ENCODE data around the gene PPM1L.
A peak's percentile ranks its signal among the peaks of the same experiment; 100 is the strongest.
"Not testable (repeated sequence)": the region's sequence is repeated elsewhere in the genome, so short reads cannot be mapped to it uniquely, and the experiment has no call there.

Gene PPM1L

GRCh38 chr3:160755776-160756304 is at the start of gene PPM1L:
Gene PPM1L (plus strand): TSS chr3:160756231.
- no peak for TF ChIP-seq CTCF (IDR thresholded peaks at IDR 0.05; ENCODE audit: insufficient read depth, low read length, poor library complexity, severe bottlenecking)
- DNase-seq (ENCODE audit: extremely low read depth, insufficient read length) = no peak
- peaks cover 2% of the 10 kb centered on the region for H3K27me3 ChIP-seq (replicated peaks; ENCODE audit: control insufficient read depth, insufficient read depth, low read length)
- H3K4me3 ChIP-seq (replicated peaks; ENCODE audit: low read depth, low read length) = peak within 1 kb of the TSS; percentile 65
- H3K36me3 ChIP-seq (ENCODE audit: control insufficient read depth, insufficient read depth, low read length) = no peaks in the 10 kb centered on the region

DNA sequence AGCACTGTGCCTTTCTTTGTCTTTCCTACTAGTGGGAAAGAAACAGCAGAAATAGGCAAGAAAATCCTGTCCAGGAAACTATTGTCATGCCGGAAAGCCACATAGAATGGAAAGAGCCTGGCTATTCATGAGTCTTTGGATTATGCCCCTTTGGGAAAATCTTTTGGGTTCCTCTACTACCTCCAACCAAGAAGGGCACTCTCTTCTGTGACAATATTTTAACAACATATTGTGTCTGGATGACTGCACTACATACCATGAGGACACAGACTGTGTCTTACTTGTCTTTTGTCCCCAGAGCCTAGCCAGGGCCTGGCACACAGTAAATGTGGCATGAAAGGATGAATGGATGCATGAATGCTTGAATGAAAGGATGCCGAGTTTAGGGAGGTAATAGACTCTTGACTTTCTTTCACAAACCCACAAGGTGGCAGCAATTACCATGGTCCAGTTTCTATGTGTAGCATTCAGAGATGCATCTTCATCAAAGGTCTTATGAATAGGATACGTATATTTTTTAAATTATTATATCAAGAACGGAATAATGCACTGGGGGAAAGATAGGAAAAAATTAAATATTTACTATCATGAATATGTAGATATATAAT is 48.7 kb upstream of the PPM1L start:
- Histone ChIP-seq H3K4me3 (replicated peaks; ENCODE audit: low read depth, low read length) (no peak overlapping the region), H3K36me3 (ENCODE audit: control insufficient read depth, insufficient read depth, low read length) (no peaks in the 10 kb centered on the region), H3K27me3 (replicated peaks; ENCODE audit: control insufficient read depth, insufficient read depth, low read length) (no peaks in the 10 kb centered on the region; the same call in 1 of the 2 replicates)
- no peak for DNase-seq (ENCODE audit: extremely low read depth, insufficient read length)
- peak; percentile 42 for TF ChIP-seq CTCF (IDR thresholded peaks at IDR 0.05; ENCODE audit: insufficient read depth, low read length, poor library complexity, severe bottlenecking)

- Histone ChIP-seq H3K36me3 (ENCODE audit: control insufficient read depth, insufficient read depth, low read length) (no peaks in the 10 kb centered on the region), H3K4me3 (replicated peaks; ENCODE audit: low read depth, low read length) (no peak overlapping the region), H3K27me3 (replicated peaks; ENCODE audit: control insufficient read depth, insufficient read depth, low read length) (no peaks in the 10 kb centered on the region; the same call in 1 of the 2 replicates)
- no peak for DNase-seq (ENCODE audit: extremely low read depth, insufficient read length)
- no peak for TF ChIP-seq CTCF (IDR thresholded peaks at IDR 0.05; ENCODE audit: insufficient read depth, low read length, poor library complexity, severe bottlenecking)
These were observed 46.4 kb upstream of the PPM1L start for GRCh38 chr3:160709477-160710182.

- H3K4me3 ChIP-seq (replicated peaks; ENCODE audit: low read depth, low read length); H3K36me3 ChIP-seq (ENCODE audit: control insufficient read depth, insufficient read depth, low read length); H3K27me3 ChIP-seq (replicated peaks; ENCODE audit: control insufficient read depth, insufficient read depth, low read length); DNase-seq (ENCODE audit: extremely low read depth, insufficient read length): not testable (repeated sequence)
These were observed 42.9 kb upstream of the PPM1L start for GRCh38 chr3:160713144-160713543.

GRCh38 chr3:160719710-160720109 is 36.3 kb upstream of the PPM1L start:
- H3K36me3 ChIP-seq (ENCODE audit: control insufficient read depth, insufficient read depth, low read length) = no peaks in the 10 kb centered on the region
- no peak for TF ChIP-seq CTCF (IDR thresholded peaks at IDR 0.05; ENCODE audit: insufficient read depth, low read length, poor library complexity, severe bottlenecking)
- H3K27me3 ChIP-seq (replicated peaks; ENCODE audit: control insufficient read depth, insufficient read depth, low read length) = no peaks in the 10 kb centered on the region; the same call in 1 of the 2 replicates
- no peak for DNase-seq (ENCODE audit: extremely low read depth, insufficient read length)
- no peak overlapping the region for H3K4me3 ChIP-seq (replicated peaks; ENCODE audit: low read depth, low read length)

DNA sequence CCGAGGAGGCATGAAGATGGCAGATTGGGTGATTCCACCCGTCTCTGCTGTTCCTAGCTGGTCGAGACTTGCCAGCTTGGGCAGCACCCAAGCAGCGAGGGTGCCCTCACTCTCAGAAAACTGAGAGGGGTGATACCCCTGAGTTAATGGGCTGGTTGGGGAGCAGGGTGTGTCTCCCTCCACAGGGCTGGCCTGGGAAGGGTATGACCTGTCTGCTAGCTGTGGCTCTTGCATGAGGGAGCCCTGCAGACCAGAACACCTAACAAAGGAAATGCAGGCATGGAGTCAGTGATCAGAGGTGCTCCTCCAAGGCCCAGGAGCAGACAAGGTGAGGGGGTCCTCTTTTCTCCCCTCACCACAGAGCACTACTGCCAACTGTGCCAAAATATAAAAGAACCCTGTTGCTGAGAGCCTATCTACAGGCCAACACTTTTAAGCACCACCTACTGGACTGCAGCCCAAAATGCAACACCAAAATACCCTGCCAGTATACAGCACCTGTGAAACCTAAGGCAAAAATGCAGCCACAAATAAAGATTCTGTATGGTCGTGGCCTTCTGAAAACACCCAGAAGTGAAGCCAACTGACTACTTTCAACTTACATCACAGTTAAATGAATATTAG is 35.8 kb upstream of the PPM1L start:
- Histone ChIP-seq H3K36me3 (ENCODE audit: control insufficient read depth, insufficient read depth, low read length) (no peaks in the 10 kb centered on the region), H3K27me3 (replicated peaks; ENCODE audit: control insufficient read depth, insufficient read depth, low read length) (no peaks in the 10 kb centered on the region; the same call in 1 of the 2 replicates), H3K4me3 (replicated peaks; ENCODE audit: low read depth, low read length) (no peak overlapping the region)
- no peak for DNase-seq (ENCODE audit: extremely low read depth, insufficient read length)
- TF ChIP-seq CTCF (IDR thresholded peaks at IDR 0.05; ENCODE audit: insufficient read depth, low read length, poor library complexity, severe bottlenecking) = peak; percentile 52
